ENCODE data around the gene TNIP1. TPM values are rescaled to one million over a fixed set of nuclear protein-coding genes. Genes with fewer than 3 reads are reported as not detected.

The TNIP1 gene
- total RNA-seq, 3 donors from 2014 or later (not counting 1 experiment from before 2014, with no cell fraction given) = 140 to 180 (median 153) TPM

DNA sequence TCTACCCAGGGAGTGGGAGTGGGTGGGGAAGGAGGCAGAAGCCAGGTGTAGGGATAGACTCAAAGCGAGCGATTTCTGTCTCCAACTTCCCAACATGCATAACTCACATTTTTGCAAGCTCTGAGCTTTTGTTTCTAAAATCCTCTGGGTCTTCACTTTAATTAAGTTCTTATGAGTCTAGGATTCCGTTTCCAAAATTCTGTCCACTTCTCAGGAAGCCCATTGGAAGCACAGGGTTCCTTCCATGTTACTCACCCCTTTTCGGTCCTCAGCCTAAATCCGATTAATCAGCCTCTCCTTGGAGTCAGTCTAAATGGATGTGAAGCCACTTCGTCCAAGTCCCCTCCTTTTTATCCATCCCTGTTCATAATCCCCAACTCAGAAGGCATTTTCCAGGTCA lies 59.1 kb downstream of the TNIP1 start:
- no peak overlapping the region for H3K27ac ChIP-seq (ENCODE audit: low read length)
- H3K27ac Mint-ChIP-seq = no peak overlapping the region
- intact Hi-C loops (cut with micrococcal nuclease) = no loop called here
- H3K27me3 Mint-ChIP-seq (ENCODE audit: low read depth in 2 of 2) = peaks cover 0 to 7% of the 10 kb centered on the region in 2 donors
- no peaks in the 10 kb centered on the region for H3K9me3 ChIP-seq (ENCODE audit: control insufficient read depth, insufficient read depth, low read length)
- H3K4me3 Mint-ChIP-seq = peak overlapping the region; percentile 6
- peaks cover under 1% of the 10 kb centered on the region for H3K36me3 ChIP-seq (ENCODE audit: control insufficient read depth, insufficient read depth, low read length)
- H3K36me3 Mint-ChIP-seq = no peaks in the 10 kb centered on the region
- no peaks in the 10 kb centered on the region for H3K27me3 ChIP-seq (ENCODE audit: control insufficient read depth, insufficient read depth, low read length)
- DNase-seq (no peak), ATAC-seq (no peak)
- H3K4me1 ChIP-seq (ENCODE audit: control insufficient read depth, insufficient read depth, low read length) = peaks cover 13% of the 10 kb centered on the region
- TF ChIP-seq, protein P1, sequence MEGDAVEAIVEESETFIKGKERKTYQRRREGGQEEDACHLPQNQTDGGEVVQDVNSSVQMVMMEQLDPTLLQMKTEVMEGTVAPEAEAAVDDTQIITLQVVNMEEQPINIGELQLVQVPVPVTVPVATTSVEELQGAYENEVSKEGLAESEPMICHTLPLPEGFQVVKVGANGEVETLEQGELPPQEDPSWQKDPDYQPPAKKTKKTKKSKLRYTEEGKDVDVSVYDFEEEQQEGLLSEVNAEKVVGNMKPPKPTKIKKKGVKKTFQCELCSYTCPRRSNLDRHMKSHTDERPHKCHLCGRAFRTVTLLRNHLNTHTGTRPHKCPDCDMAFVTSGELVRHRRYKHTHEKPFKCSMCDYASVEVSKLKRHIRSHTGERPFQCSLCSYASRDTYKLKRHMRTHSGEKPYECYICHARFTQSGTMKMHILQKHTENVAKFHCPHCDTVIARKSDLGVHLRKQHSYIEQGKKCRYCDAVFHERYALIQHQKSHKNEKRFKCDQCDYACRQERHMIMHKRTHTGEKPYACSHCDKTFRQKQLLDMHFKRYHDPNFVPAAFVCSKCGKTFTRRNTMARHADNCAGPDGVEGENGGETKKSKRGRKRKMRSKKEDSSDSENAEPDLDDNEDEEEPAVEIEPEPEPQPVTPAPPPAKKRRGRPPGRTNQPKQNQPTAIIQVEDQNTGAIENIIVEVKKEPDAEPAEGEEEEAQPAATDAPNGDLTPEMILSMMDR (IDR thresholded peaks at IDR 0.05) = no peak
- no peaks in the 10 kb centered on the region for H3K9me3 Mint-ChIP-seq
- peaks cover 15 to 36% of the 10 kb centered on the region in 2 donors for H3K4me1 Mint-ChIP-seq
- 97% methylated on average over 6 of the region's 6 CpGs for WGBS (ENCODE audit: insufficient coverage)
- H3K4me3 ChIP-seq (ENCODE audit: low read length) = no peak overlapping the region

DNA sequence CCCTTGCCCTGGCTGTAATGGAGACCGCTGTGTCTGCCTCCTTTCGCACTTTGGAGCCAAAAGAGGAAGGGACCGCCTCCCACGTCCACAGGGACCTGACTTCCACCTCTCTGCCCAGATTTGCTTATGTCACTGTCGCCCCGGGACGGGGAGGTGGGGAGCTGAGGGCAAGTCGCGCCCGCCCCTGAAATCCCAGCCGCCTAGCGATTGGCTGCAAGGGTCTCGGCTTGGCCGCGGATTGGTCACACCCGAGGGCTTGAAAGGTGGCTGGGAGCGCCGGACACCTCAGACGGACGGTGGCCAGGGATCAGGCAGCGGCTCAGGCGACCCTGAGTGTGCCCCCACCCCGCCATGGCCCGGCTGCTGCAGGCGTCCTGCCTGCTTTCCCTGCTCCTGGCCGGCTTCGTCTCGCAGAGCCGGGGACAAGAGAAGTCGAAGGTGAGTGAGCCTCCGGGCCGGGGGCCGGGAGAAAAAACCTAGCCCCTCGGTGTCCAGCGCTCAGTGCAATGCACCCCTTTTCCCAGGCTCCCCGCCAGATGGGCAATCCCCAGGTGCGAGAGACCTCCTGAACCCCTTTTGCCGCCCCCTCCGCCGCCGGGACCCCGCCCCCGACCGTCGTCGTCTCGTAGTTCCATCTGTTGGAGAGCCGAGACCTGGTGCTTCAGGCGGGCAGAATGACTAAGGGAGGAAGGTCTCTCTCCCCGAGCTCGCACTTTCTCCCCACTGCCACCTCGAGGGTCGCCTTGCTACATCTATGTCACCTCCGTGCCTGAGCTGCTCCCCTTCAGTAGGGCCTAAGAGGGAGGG lies 60.3 kb downstream of the TNIP1 start, which contains the start of gene GPX3:
TSS of gene GPX3 (plus strand) at position 288 of the 807 bp plus-strand sequence. CDS start at position 352, 64 bp downstream.
- DNase-seq = peak; percentile 22 to 48
- Mint-ChIP-seq H3K27me3 (ENCODE audit: low read depth in 2 of 2) (peaks cover 0 to 7% of the 10 kb centered on the region in 2 donors), H3K4me3 (peak within 1 kb of the TSS; percentile 83), H3K9me3 (no peaks in the 10 kb centered on the region), H3K36me3 (no peaks in the 10 kb centered on the region), H3K4me1 (peaks cover 15 to 36% of the 10 kb centered on the region in 2 donors), H3K27ac (peak within 1 kb of the TSS in 1 of 2 donors; percentile 66)
- H3K36me3 ChIP-seq (ENCODE audit: control insufficient read depth, insufficient read depth, low read length) = no peaks in the 10 kb centered on the region
- TF ChIP-seq, protein P1 (IDR thresholded peaks at IDR 0.05) = no peak
- no peak within 1 kb of the TSS for H3K27ac ChIP-seq (ENCODE audit: low read length)
- H3K4me1 ChIP-seq (ENCODE audit: control insufficient read depth, insufficient read depth, low read length) = peaks cover 13% of the 10 kb centered on the region
- H3K4me3 ChIP-seq (ENCODE audit: low read length) = peak within 1 kb of the TSS; percentile 27
- ATAC-seq = peak; percentile 69 to 82 (median 79)
- 4% methylated on average over 54 of the region's 54 CpGs for WGBS (ENCODE audit: insufficient coverage)
- H3K27me3 ChIP-seq (ENCODE audit: control insufficient read depth, insufficient read depth, low read length) = no peaks in the 10 kb centered on the region
- no peaks in the 10 kb centered on the region for H3K9me3 ChIP-seq (ENCODE audit: control insufficient read depth, insufficient read depth, low read length)
- intact Hi-C loops (cut with micrococcal nuclease) = no loop called here

DNA sequence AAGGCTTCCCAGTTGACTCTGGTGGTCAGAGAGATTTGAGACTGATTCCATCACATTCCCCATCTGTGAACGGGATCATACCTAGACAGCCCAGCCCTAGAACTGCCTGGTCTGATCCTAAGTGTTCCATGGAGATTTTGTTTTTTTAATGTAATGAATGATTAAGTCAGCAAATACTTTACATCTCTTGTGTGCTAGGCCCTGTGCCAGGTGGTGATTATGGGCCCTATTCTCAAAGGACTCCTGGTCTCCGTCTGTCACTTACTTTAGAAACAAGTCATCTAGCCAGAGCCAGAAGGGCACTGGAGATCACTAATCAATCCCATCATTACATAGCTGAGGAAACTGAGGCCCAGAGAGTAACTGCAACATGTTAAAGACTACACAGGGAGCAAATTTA lies 61.5 kb downstream of the TNIP1 start:
- TF ChIP-seq, protein P1 (IDR thresholded peaks at IDR 0.05) = no peak
- peaks cover 15 to 32% of the 10 kb centered on the region in 2 donors for H3K4me1 Mint-ChIP-seq
- no peaks in the 10 kb centered on the region for H3K9me3 ChIP-seq (ENCODE audit: control insufficient read depth, insufficient read depth, low read length)
- no peak overlapping the region for H3K27ac Mint-ChIP-seq
- no peak overlapping the region for H3K27ac ChIP-seq (ENCODE audit: low read length)
- DNase-seq (no peak), ATAC-seq (no peak)
- peaks cover 13% of the 10 kb centered on the region for H3K4me1 ChIP-seq (ENCODE audit: control insufficient read depth, insufficient read depth, low read length)
- H3K27me3 ChIP-seq (ENCODE audit: control insufficient read depth, insufficient read depth, low read length) = no peaks in the 10 kb centered on the region
- H3K9me3 Mint-ChIP-seq = no peaks in the 10 kb centered on the region
- H3K36me3 ChIP-seq (ENCODE audit: control insufficient read depth, insufficient read depth, low read length) = no peaks in the 10 kb centered on the region
- H3K4me3 Mint-ChIP-seq = peak overlapping the region; percentile 37
- H3K36me3 Mint-ChIP-seq = no peaks in the 10 kb centered on the region
- intact Hi-C loops (cut with micrococcal nuclease) = no loop called here
- H3K4me3 ChIP-seq (ENCODE audit: low read length) = no peak overlapping the region
- 94% methylated on average over 1 of the region's 2 CpGs for WGBS (ENCODE audit: insufficient coverage)
- H3K27me3 Mint-ChIP-seq (ENCODE audit: low read depth in 2 of 2) = peaks cover 0 to 7% of the 10 kb centered on the region in 2 donors

Data from natural killer cell (primary cell).